Stimulated activated CD8-positive, alpha-beta memory T cell treated with anti-CD3 and anti-CD28 coated beads, Interleukin-2, amount 100 ng/mL, for 48 hours (primary cell): ENCODE results near the gene IMMP2L.
"Not testable (repeated sequence)": the region's sequence is repeated elsewhere in the genome, so short reads cannot be mapped to it uniquely, and the experiment has no call there.

Experiments used
- DNase-seq, 2 donors: peaks; one replicate each; pipeline ENCODE4 v3.0.0-alpha.2; 2020; ENCODE audit warnings: low read depth in 2 of 2

IMMP2L gene

GRCh38 chr7:111339006-111339405, 223.3 kb downstream of the IMMP2L start:
- DNase-seq: no peak

- no peak for DNase-seq
These were observed 229.3 kb downstream of the IMMP2L start for GRCh38 chr7:111333010-111333409.

- no peak for DNase-seq
These were observed 232.1 kb downstream of the IMMP2L start for GRCh38 chr7:111330235-111330523.

GRCh38 chr7:111329367-111330234, 232.7 kb downstream of the IMMP2L start:
- no peak for DNase-seq

GRCh38 chr7:111328487-111328886, 233.8 kb downstream of the IMMP2L start:
- DNase-seq: no peak

GRCh38 chr7:111324776-111325175, 237.5 kb downstream of the IMMP2L start:
- DNase-seq: no peak

- no peak for DNase-seq
These were observed 238.1 kb downstream of the IMMP2L start for GRCh38 chr7:111324228-111324627.

GRCh38 chr7:111323670-111324069, 238.6 kb downstream of the IMMP2L start:
- not testable (repeated sequence) for DNase-seq

- no peak for DNase-seq
These were observed 242.2 kb downstream of the IMMP2L start for GRCh38 chr7:111320133-111320532.

GRCh38 chr7:111312966-111313365, 249.3 kb downstream of the IMMP2L start:
- DNase-seq: no peak

- no peak for DNase-seq
These were observed 253.6 kb downstream of the IMMP2L start for GRCh38 chr7:111308691-111309090.

- no peak for DNase-seq
These were observed 260.4 kb downstream of the IMMP2L start for GRCh38 chr7:111301891-111302290.

GRCh38 chr7:111294494-111294893, 267.8 kb downstream of the IMMP2L start:
- no peak for DNase-seq

GRCh38 chr7:111292026-111292470, 270.2 kb downstream of the IMMP2L start:
- no peak for DNase-seq

GRCh38 chr7:111290982-111291381, 271.3 kb downstream of the IMMP2L start:
- DNase-seq: no peak

- no peak for DNase-seq
These were observed 271.9 kb downstream of the IMMP2L start for GRCh38 chr7:111290419-111290818.

GRCh38 chr7:111288441-111288840, 273.9 kb downstream of the IMMP2L start:
- DNase-seq: not testable (repeated sequence)

GRCh38 chr7:111282626-111283025, 279.7 kb downstream of the IMMP2L start:
- no peak for DNase-seq

- no peak for DNase-seq
These were observed 287.4 kb downstream of the IMMP2L start for GRCh38 chr7:111274857-111275256.

- DNase-seq: no peak
These were observed 290.2 kb downstream of the IMMP2L start for GRCh38 chr7:111272092-111272491.

GRCh38 chr7:111270794-111271193, 291.5 kb downstream of the IMMP2L start:
- not testable (repeated sequence) for DNase-seq

GRCh38 chr7:111268941-111269340, 293.4 kb downstream of the IMMP2L start:
- no peak for DNase-seq

GRCh38 chr7:111266613-111267012, 295.7 kb downstream of the IMMP2L start:
- DNase-seq: no peak

GRCh38 chr7:111265394-111265793, 296.9 kb downstream of the IMMP2L start:
- DNase-seq: no peak
